NOMO-1 treated with DMSO at 0.1 percent for 48 hours (cell line): ENCODE measurements around the gene P4HA2.

Experiments used
- DNase-seq: peaks from one replicate; lab custom pipeline; 2025; ENCODE audit not compliant: unreplicated experiment; lab: John Stamatoyannopoulos, UW

P4HA2 gene

GRCh38 chr5:132251220-132251725 is 23.6 kb upstream of the P4HA2 start:
- no peak for DNase-seq

DNA sequence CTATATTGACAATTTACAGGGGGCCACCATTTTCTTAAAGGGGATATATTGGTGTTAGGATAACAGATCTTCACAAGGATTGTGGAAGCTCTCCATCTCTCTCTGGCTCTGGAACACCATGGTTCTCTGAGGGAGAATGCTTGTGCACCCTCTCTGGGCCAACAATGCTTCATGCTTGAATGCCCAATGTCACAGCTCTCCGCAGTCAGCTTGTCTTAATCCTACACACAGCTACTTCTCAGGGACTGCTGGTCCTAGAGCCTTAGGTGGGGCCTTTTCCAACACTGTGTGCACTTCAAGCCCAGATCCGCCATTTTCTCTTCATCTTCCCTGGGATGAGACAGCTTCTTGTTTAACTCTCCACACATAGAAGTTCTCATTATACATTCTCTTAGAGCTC is 22.9 kb upstream of the P4HA2 start:
- DNase-seq: no peak

- no peak for DNase-seq
Observed at GRCh38 chr5:132246806-132247205, 19.2 kb upstream of the P4HA2 start.

DNA sequence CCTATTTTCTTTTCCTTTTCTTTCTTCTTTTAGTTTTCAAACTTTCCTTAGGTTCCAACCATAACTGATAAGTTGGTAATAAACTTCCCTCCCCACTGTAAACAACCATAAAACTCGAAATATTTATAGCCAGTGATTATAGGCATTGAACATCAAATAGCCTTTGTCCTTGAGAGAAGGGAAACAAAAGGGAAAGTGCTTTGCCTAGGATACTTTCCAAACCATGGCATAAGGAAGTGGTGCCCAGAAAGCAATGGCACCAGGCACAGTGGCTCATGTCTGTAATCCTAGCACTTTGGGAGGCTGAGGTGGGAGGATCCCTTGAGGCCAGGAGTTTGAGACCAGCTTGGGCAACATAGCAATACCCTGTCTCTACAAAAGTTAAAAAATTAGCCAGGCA is 17.9 kb upstream of the P4HA2 start:
- DNase-seq: no peak

- DNase-seq: no peak
Observed at GRCh38 chr5:132243366-132243977, 15.8 kb upstream of the P4HA2 start.

GRCh38 chr5:132239776-132240175 is 12.1 kb upstream of the P4HA2 start:
- no peak for DNase-seq

- no peak for DNase-seq
Observed at GRCh38 chr5:132238901-132239500, 11.3 kb upstream of the P4HA2 start.

- peak; percentile 24 for DNase-seq
Observed at GRCh38 chr5:132238169-132238744, 10.6 kb upstream of the P4HA2 start.

- no peak for DNase-seq
Observed at GRCh38 chr5:132237670-132238069, 10.0 kb upstream of the P4HA2 start.

DNA sequence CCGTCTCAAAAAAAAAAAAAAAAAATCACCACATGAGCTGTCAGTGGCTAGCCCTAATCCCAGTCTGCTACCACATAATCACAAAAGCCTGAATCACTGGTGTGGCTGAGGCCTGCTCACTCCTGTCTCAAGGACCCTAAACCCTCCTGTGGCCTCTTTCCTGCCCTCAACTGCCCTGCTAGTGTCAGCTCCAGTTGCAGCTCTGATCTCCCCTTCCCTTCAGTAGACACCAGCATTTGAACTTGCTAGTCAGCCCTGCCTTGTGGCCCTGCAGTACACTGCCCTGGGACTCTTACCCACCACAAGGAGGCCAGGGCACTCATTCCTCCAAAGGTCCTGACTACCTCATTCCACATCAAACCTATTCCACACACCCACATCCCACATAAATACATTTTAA is 9.5 kb upstream of the P4HA2 start:
- DNase-seq: no peak

GRCh38 chr5:132235340-132235739 is 7.7 kb upstream of the P4HA2 start:
- no peak for DNase-seq

DNA sequence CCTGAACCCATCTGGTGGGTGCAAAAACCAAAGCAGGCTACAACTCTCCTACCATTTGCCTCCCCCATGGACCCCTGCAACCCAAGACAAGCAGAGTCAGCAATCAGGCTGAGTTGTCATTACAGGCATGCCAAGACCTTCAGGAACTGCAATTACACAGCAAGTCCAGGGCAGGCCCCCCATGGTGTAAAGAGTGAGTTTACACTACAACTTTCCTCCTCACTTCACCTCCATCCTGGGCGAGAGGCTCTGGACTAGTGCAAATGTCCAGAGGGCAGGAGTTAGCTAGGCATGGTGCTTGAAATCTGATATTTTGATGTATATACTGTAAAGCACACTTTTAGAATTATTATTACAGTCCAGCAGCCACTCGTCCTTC is 7.0 kb upstream of the P4HA2 start:
- DNase-seq: no peak

GRCh38 chr5:132233811-132234683 is 6.4 kb upstream of the P4HA2 start:
- DNase-seq: no peak

DNA sequence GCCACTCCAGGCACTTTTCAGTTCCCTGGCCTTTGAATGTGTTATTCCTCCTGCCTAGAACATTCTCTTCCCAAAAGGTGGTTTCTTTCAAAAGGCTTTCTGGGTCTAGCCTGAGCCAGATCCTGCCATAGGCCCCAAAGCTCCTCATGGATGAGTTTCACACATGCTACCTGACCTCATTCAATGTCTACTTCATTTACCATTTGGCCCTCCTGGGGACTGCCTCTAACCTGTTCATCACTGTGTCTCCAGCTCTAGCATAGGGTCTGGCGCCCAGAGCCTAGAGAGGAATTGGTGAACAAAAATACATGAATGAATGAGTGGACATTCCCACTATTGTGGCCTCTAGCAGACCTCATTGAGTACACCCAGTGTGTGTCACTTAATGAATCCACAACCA is 5.4 kb upstream of the P4HA2 start:
- no peak for DNase-seq

- DNase-seq: no peak
Observed at GRCh38 chr5:132232465-132232864, 4.8 kb upstream of the P4HA2 start.

GRCh38 chr5:132230871-132231270 is 3.2 kb upstream of the P4HA2 start:
- DNase-seq: no peak

- no peak for DNase-seq
Observed at GRCh38 chr5:132229236-132229635, 1.6 kb upstream of the P4HA2 start.

DNA sequence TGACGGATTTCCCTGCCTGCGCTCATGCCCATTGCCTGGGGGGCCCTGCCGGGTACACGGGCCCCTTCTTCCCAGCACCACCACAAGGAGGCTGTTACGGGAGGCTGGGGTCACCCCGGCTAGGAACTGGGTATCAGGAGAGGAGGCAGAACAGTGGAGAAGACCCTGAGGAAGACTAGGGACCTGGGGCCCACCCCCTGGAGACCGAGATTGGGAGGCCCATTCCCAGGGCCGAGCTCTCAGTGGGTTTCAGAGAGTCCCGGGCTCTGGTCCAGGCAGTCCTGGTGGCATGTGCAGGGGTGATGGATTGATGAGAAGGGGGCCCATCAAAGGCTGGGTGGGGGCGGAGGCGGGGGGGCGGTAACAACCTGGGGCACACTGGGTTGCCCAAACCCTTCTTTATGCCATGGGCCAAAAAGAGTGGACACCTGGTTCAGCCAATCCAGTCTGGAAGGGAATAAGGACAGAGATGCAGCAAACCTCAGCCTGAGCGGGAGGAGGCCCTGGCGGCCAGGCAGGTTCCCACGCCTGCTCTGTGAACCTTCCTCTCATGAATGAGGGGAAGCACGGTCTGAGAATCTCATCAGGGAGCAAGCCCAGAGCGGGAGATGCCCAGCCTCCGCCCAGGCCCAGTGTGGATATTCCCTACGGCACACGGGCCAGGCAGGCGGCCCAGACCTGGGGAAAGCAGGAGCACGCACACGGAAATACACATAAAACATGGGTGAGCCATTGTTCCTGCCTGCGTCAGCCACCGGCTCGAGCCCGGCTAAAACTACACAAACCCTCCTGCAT is 785 bp upstream of the P4HA2 start:
- no peak for DNase-seq

DNA sequence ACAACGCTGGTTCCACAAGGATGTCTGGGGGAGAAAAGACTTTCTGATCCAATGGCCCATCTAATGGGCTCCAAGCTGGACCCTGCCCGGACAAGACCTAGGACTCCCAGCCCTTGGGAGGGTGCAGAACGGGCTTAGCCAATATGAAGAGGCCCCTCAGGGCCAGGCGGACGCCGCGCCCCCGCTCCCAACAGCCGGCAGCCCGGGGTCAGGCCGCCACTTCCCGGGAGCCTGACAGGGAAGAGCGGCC is 493 bp downstream of the P4HA2 start:
- DNase-seq: no peak

DNA sequence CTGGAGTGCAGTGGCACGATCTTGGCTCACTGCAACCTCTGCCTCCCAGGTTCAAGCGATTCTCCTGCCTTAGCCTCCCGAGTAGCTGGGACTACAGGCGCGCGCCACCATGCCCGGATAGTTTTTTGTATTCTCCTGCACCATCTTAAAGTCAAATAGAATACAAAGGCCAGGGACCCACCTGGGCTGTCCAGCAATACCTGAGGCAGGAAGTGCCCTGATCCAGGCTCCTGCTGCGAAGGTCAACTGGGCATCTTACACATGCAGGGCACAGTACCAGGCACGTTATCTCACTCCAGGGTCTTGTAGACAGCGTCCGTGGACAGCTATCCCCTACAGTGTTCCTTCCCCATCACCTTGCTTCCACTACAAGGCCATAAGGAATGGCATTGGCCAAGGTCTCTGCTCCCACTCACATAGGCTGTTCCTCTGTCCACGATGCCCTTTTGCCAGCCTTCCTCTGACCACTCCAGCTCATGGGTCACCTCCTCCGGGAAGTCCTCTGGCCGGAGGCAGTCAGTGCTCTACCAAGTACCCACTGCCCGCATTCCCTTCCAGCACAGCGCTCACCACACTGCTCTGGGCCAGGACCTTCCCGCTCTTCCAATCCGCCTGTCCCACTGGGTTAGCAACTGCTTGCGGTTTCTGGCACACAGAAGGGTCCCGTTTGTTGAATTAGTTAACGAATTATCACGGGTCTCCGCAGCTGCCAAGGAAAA is 978 bp downstream of the P4HA2 start:
- DNase-seq: no peak
